OCI-LY1 (cell line): ENCODE data around the gene E2F1.

Source experiments
- EZH2 ChIP-seq: fragments of 200-600 bp; sonication (generic), shearing (Covaris generic); IDR thresholded peaks from 2 replicates; pipeline ENCODE4 v1.8.0; 2017; ENCODE audit warnings: borderline replicate concordance, mixed run types, mild to moderate bottlenecking, antibody characterized with exemption, low read length, moderate library complexity, mixed read lengths
- TF ChIP-seq, protein P1 (sequence below): fragments of 200-600 bp; sonication (generic), shearing (Covaris generic); IDR thresholded peaks from 2 replicates; pipeline ENCODE4 v1.5.1; 2017; ENCODE audit warnings: mild to moderate bottlenecking, antibody characterized with exemption, low read length, moderate library complexity, mixed read lengths

DNA sequence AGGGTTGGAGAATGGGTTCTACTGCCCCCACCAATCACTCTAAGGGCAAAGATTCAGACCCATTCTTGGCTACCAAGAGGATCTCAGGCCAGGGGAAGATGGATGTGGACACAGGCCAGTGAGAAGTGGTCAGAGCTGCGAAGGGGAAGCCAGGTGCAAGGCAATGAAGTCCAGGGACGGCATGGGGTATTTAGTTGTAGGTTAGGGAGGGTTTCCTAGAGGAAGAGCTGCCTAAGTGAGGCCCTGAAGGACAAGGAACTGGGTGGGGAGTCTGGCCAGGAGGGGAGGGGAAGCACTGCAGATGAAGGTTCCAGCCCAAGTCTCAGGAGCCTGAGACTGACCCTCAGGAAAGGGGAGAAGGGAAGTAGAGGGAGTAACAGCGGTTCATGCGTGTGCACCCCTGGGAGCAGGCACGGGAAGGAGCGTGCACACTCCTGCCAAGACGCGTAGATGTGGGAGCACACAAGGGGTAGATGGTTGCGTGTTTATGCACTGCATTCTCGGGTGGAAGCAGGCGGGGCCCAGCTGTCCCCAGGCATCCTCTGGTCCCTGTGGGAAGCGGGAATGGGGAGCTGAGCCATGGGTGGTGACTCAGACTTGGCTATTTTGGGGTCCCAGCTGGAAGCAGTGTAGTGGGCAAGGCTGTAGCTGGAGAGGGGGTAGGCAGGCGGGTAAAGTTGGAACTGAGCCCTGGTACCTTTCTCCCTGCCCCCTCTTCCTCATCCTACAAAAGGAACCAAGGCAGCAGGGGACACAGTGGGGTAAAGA lies 16.1 kb downstream of the E2F1 start:
- TF ChIP-seq, protein P1, sequence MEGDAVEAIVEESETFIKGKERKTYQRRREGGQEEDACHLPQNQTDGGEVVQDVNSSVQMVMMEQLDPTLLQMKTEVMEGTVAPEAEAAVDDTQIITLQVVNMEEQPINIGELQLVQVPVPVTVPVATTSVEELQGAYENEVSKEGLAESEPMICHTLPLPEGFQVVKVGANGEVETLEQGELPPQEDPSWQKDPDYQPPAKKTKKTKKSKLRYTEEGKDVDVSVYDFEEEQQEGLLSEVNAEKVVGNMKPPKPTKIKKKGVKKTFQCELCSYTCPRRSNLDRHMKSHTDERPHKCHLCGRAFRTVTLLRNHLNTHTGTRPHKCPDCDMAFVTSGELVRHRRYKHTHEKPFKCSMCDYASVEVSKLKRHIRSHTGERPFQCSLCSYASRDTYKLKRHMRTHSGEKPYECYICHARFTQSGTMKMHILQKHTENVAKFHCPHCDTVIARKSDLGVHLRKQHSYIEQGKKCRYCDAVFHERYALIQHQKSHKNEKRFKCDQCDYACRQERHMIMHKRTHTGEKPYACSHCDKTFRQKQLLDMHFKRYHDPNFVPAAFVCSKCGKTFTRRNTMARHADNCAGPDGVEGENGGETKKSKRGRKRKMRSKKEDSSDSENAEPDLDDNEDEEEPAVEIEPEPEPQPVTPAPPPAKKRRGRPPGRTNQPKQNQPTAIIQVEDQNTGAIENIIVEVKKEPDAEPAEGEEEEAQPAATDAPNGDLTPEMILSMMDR = no peak
- no peak for TF ChIP-seq EZH2
